GM20431 (cell line): ENCODE data around the gene TRERF1.

Experiments
- in situ Hi-C: fragments of 300-500 bp; cut with MseI, MboI; formaldehyde crosslinking; loops from one replicate; pipeline ENCODE4 v1.15.0; 2020; ENCODE audit warnings: low sequenced_read_pairs; ENCODE audit not compliant: unreplicated experiment

The TRERF1 gene

GRCh38 chr6:42315259-42315990 lies 136.3 kb downstream of the TRERF1 start:
- in situ Hi-C loops, result no loop called here

GRCh38 chr6:42314571-42315258 lies 137.0 kb downstream of the TRERF1 start:
- in situ Hi-C loops, result no loop called here

DNA sequence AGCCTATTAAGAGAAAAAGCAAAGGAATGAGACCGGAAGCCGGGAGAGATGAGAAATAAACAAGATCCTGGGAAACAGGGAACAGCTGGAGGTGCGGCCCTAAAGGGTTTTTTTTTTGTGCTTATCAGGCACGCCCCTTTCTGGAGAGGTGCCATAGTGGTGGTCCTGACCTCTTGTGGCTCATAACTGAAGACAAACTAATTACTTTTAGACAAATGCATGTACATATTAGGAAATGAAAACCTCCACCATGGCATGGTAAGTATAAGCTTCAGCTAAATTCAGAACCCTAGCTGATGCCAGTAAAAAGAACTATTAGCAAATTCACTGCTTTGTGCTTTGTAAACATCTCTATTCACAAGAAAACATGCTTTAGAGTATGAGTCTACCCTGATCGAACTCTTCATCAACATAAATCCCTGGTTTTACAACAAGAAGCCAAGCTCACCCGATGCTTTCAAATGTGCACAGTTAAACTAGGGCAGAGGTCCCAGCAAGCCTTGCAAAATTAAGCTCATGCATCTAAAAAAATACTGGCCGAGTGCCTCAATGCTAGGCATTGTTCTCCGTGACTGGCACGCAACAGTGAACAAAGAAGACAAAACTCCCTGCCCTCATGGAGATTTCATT lies 137.7 kb downstream of the TRERF1 start:
- in situ Hi-C loops, result no loop called here

- in situ Hi-C loops, result no loop called here
Observed at GRCh38 chr6:42313038-42313437, 138.7 kb downstream of the TRERF1 start.

- in situ Hi-C loops, result no loop called here
Observed at GRCh38 chr6:42307141-42307470, 144.6 kb downstream of the TRERF1 start.

- in situ Hi-C loops, result no loop called here
Observed at GRCh38 chr6:42306439-42307140, 145.1 kb downstream of the TRERF1 start.

GRCh38 chr6:42304053-42304712 lies 147.5 kb downstream of the TRERF1 start:
- in situ Hi-C loops, result no loop called here

- in situ Hi-C loops, result no loop called here
Observed at GRCh38 chr6:42302411-42302810, 149.3 kb downstream of the TRERF1 start.

DNA sequence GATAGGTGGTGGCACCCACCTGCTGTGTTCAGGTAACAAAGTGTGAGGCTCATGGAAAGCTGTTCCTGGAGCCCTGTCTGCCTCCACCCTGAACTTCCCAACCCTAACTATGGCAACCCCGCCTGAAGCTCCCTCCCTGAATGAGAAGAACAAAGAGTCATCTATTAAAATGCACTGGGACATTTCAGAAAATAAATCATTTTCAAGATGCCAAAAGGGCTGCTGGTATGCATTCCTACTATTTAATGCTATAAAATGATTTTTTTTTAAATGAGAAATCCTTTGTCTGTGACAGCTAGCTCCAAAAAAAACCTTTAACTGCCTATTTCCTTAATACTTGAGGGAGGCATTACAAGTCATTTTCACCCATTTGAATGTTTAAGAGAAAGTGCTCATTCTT lies 149.7 kb downstream of the TRERF1 start:
- in situ Hi-C loops, result no loop called here

DNA sequence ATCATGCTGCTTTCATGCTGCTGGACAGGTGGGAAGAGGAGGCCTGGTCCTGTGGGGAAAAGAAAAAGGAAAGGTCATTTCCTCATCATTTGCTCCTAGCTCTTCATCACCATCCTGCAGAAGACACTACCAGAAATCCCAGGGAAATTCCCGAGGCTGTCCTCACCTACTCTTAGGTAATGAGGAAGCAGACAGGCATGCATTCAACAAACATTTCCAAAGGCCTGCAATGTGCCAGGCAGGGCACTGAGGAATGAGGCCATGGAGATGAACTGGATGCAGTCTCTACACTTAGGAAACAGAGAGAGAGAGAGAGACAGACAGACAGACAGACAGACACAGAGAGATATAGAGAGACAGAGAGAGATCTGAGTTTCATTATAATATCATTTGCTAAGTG lies 151.0 kb downstream of the TRERF1 start:
- in situ Hi-C loops, result no loop called here

DNA sequence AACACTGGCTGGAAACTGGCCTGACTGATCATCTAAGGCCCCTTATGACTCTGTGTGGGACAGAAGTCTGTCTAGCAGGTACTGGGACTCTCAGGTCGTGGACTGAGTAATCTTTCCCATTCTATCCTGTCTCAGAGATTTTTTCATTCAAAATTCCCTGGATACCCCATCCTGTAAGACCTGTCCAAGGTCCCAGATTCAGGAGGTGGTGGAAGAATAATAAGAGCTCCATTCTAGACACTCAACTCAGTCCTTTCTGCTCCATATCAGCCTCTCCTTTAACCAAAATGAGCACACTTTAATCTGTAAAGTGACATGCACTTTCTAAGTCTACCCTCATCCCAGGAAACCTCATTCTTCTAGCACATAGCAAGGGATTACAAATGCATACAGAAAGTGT lies 151.5 kb downstream of the TRERF1 start:
- in situ Hi-C loops, result no loop called here

DNA sequence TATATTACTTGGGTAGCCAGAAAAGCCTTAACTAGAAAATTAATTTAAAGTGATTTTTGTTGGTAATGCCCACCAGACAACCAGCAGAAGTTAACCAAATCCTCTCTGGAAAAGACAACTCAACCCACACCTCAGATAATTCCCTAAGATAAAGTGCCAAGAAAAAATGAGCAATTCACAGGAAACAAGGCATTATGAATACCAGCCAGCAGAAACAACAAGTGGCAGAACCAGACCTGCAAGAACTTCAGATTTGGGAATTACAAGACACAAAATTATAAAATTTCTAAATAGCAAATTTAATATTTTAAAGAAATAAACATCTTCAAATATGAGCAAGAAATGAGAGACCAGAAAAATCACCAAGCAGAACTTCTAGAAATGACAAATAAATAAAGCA lies 154.1 kb downstream of the TRERF1 start:
- in situ Hi-C loops, result loop anchor here (25.0 kb wide), 1 partner anchor 240 kb away; no protein-coding TSS in a partner anchor

DNA sequence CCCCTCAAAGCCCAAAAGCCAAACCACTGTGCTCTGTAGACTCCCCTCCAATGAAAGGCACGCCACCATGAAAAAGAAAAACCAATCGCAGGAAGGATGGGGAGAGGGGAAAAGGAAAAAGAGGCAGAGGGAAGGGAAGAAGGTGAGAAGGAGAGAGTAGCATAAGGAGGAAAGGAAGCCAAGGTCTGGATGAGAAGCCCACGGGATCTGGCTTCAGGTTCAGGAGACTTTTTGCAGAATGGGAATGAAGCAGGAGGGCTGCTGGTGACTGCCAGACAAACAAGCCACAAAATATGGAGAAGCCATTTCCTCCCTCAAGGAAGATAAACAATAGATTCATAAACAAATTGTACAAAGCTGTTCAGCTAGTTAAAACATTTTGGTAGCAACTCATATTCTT lies 155.1 kb downstream of the TRERF1 start:
- in situ Hi-C loops, result loop anchor here (25.0 kb wide), 1 partner anchor 241 kb away; no protein-coding TSS in a partner anchor

GRCh38 chr6:42295677-42296076 lies 156.0 kb downstream of the TRERF1 start:
- in situ Hi-C loops, result loop anchor here (25.0 kb wide), 1 partner anchor 242 kb away; no protein-coding TSS in a partner anchor

DNA sequence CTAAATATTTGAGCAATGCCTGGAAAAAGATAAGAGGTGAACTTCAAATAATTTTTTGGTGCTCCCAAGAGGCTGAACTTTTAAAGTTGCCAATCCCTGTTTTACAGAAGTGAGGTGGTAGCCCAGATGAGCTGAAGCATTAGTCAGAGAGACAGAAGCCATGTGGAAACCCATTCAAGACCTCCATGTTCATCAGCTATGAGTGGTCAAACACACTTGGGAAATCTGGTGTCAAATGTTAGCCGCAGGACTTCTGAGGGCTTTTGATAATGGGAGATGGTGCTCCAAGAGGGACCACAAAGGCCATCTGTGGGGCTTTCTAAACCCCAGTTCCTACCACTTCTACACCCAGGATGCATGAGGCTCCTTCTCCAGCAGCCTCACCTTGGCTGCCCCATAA lies 156.5 kb downstream of the TRERF1 start:
- in situ Hi-C loops, result loop anchor here (25.0 kb wide), 1 partner anchor 242 kb away; no protein-coding TSS in a partner anchor

DNA sequence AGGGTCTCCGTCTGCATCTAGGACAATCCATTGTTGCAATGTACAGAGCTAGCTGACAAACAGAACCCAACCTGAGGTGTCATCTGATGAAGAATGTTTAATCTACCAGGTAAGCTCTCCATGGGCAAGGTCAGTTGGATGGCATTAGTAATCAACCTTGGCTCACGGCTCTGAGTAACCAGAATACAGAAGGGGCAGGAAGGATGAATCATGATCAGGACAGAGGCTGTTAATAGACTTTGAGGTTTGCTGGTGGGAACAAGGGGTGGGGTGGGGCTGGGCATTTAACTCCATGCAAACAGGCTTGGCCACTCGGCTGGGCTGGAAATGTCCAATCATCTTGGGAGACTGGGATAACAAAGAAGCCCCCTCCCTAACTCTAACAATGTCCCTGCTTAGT lies 157.0 kb downstream of the TRERF1 start:
- in situ Hi-C loops, result loop anchor here (25.0 kb wide), 1 partner anchor 243 kb away; no protein-coding TSS in a partner anchor

DNA sequence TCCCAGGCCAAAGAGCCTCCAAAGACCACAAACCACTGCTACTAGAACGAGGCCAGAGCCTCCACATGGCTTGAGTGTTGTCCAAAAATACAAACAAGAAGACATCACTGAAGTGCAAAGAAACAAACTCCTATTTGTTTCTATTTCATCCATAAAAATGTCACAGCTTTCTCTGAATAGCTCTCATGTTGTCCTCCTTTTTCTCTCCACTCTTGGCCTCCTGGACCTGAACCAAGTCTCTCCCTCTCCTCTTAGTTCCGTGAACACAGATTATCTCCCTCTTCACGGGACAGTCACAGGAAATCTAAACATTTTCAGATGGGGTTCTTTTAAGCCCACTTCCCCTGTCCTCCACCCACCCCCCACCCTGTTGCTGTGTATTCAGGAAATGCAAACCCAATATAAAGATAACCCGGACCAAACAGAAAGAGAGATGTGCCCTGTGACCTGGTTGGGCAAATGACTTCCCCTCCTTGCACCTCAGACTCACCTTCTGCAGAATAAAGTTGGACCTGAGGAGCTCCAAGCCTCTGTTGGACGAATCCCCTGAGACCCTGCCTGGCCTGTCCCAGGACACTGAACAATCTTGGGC lies 158.2 kb downstream of the TRERF1 start:
- in situ Hi-C loops, result loop anchor here (25.0 kb wide), 1 partner anchor 244 kb away; no protein-coding TSS in a partner anchor

- in situ Hi-C loops, result loop anchor here (25.0 kb wide), 1 partner anchor 245 kb away; no protein-coding TSS in a partner anchor
Observed at GRCh38 chr6:42292004-42292740, 159.6 kb downstream of the TRERF1 start.

GRCh38 chr6:42287756-42288155 lies 164.0 kb downstream of the TRERF1 start:
- in situ Hi-C loops, result loop anchor here (25.0 kb wide), 1 partner anchor 250 kb away; no protein-coding TSS in a partner anchor
